AG09309 (cell line): ENCODE results near the gene C1orf87.
A peak's percentile ranks its signal among the peaks of the same experiment; 100 is the strongest.

ENCODE experiments used
- DNase-seq: peaks from one replicate; pipeline ENCODE4 v3.0.0-alpha.2; 2010; ENCODE audit warnings: low read depth
- H3K4me3 ChIP-seq: 2 replicates; pipeline ENCODE4 v1.5.1; 2011; ENCODE audit warnings: mild to moderate bottlenecking, low read depth, low read length, moderate library complexity; ENCODE audit not compliant: control insufficient read depth
- TF ChIP-seq, protein P1 (sequence below): IDR thresholded peaks from 2 replicates; pipeline ENCODE4 v1.5.1; 2011; ENCODE audit warnings: mild to moderate bottlenecking, low read depth, low read length, inconsistent platforms; ENCODE audit not compliant: insufficient read depth, control insufficient read depth; ENCODE audit errors: missing control alignments

The C1orf87 gene

DNA sequence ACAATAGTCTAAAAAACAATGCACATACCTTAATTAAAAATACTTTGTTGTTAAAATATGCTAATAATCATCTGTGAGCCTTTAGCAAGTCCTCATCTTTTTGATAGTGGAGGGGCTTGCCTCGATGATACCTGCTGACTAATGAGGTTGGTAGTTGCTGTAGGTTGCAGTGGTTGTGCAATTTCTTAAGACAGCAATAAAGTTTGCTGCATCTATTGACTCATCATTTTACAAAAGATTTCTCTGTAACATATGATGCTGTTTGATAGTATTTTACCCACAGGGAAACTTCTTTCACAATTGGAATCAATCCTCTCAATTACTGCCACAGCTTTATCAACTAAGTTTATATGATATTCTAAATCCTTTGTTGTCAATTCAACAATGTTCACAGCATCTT is 7.6 kb downstream of the C1orf87 start:
- TF ChIP-seq, protein P1, sequence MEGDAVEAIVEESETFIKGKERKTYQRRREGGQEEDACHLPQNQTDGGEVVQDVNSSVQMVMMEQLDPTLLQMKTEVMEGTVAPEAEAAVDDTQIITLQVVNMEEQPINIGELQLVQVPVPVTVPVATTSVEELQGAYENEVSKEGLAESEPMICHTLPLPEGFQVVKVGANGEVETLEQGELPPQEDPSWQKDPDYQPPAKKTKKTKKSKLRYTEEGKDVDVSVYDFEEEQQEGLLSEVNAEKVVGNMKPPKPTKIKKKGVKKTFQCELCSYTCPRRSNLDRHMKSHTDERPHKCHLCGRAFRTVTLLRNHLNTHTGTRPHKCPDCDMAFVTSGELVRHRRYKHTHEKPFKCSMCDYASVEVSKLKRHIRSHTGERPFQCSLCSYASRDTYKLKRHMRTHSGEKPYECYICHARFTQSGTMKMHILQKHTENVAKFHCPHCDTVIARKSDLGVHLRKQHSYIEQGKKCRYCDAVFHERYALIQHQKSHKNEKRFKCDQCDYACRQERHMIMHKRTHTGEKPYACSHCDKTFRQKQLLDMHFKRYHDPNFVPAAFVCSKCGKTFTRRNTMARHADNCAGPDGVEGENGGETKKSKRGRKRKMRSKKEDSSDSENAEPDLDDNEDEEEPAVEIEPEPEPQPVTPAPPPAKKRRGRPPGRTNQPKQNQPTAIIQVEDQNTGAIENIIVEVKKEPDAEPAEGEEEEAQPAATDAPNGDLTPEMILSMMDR = no peak
- DNase-seq = peak; percentile 42
- H3K4me3 ChIP-seq = no peak overlapping the region

DNA sequence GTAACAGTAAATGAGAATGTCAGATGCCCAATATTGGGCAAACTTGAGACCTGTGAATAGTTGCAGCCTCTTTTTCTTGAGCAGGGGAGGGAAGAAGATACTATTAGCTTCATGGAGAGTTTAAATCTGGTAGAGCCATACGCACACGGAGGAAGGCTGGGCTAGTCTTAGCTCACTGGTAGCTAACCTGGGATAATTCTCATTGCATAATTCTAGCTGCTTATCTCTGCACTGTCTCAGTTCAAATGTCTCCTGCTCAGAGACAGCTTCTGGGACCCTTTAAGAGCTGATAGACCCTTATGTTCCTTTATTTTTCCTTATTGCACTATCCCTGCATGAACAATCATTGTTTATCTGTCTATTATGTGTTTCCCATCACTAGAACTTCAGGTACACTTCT is 8.4 kb downstream of the C1orf87 start:
- TF ChIP-seq, protein P1 = no peak
- DNase-seq = no peak
- H3K4me3 ChIP-seq = no peak overlapping the region

DNA sequence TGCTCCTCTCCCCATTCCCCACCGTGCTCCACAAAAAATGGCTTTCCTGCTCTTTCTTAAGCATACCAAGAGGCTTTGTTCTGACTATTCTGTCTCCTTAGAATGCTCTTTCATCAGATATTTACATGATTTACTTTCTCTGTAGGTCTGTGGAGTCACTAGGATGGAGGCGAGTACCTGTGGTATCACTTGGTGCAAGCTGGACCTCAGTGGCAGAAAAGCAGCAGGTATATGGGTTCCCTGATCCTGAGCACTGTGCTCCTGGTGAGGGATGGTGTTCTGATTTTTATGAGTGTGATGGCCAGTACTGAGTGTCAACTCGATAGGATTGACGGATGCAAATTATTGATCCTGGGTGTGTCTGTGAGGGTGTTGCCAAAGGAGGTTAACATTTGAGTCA is 10.0 kb downstream of the C1orf87 start:
- TF ChIP-seq, protein P1 = no peak
- H3K4me3 ChIP-seq = no peak overlapping the region
- DNase-seq = no peak

DNA sequence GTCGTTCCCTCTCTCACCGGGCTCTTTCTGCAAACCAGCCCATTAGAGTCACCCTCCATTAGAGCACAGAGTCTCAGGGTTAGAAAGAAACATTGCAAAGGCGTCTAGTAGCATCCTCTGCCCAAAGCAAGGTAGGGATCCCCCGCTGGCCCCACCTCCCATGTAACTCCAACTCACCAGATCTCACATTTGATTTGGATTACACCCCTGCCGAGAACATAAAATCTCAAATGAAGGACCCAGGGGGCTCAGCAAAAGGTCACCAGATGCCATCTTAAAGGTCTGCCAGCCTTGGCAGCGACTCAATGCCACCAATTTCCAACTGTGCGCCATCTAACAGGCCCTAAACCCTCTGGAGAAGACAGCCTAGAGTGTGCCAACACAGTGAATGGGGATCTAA is 14.1 kb downstream of the C1orf87 start:
- TF ChIP-seq, protein P1 = no peak
- no peak for DNase-seq
- no peak overlapping the region for H3K4me3 ChIP-seq

DNA sequence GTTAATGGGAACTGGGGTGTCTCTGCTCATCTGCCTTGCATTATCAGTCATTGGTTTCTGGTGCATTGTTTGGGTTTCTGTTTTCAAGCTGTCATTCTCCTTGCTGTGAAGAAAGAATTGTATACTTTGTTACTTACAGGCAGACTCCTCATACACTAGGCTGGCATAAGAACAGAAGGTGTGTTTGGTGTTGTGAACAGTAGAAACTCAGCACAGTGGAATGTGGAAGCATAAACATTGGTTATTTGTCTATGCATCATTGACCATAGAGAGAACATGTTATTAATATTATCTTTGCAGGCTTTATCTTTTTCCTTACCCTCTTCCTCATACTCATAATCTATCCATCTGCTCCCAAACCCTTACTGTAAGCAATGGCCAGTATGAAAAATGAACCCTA is 18.2 kb downstream of the C1orf87 start:
- DNase-seq = no peak
- TF ChIP-seq, protein P1 = no peak
- no peak overlapping the region for H3K4me3 ChIP-seq

DNA sequence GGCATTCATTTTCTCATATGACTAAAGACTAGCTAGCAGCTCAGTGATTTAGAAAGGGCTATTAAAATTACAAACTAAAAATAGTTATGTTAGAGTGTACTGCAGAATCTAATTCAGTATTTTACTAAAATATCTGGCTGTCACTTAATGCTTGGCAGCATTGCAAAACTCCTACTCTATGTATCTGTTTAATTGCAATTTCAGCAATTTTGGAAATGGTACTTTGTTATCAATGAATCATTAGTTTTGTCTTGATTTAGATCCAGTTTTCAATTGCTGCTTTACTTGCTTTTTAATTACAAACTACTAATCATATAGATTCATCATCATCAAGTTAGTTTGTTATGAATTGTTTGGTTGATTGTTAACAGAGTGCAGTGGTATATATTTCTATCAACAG is 19.2 kb downstream of the C1orf87 start:
- TF ChIP-seq, protein P1 = no peak
- no peak for DNase-seq
- H3K4me3 ChIP-seq = no peak overlapping the region

DNA sequence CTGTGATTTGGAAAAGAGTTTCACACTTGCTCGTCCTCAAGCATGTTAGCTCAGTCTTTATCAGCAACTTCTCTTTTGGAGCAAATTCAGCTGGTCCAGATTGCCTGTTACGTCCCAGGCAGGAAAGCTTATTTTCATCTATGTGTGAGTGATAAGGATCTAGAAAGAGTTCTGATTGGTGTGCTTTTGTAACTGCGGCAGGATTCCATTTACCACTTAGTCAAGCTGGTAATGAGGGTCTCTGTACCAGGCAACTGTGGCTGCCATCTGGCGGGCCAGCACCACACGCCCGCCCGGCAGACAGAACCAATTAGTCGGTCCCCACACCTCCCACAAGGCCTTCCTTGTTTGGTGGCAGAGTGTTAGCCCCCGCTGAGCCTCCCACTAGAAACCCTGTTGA is 21.0 kb downstream of the C1orf87 start:
- TF ChIP-seq, protein P1 = no peak
- H3K4me3 ChIP-seq = no peak overlapping the region
- no peak for DNase-seq
